Right lobe of liver (tissue), 4 donors: ENCODE measurements around the gene MAGI1.

ENCODE experiments used
- POLR2A ChIP-seq: fragments of 450-650 bp; IDR thresholded peaks from one replicate; pipeline ENCODE4 v1.6.1; 2017; ENCODE audit warnings: antibody characterized with exemption, mild to moderate bottlenecking
- TF ChIP-seq, protein P1 (sequence below), 4 donors: fragments of 200-600 bp in 3 of 4; fragments of 450-650 bp in 1 of 4; IDR thresholded peaks; one replicate each; pipeline versions ENCODE4 v1.5.1 to v1.8.0; 2016 to 2022; ENCODE audit warnings: antibody characterized with exemption in 4 of 4, mild to moderate bottlenecking in 2 of 4
- donor health status: DM: no; HTN: no; CAD: no.
- donor health status: DM: no; HTN: no; CAD: no.
- donor health status: DM: no; HTN: yes; CAD: no.

DNA sequence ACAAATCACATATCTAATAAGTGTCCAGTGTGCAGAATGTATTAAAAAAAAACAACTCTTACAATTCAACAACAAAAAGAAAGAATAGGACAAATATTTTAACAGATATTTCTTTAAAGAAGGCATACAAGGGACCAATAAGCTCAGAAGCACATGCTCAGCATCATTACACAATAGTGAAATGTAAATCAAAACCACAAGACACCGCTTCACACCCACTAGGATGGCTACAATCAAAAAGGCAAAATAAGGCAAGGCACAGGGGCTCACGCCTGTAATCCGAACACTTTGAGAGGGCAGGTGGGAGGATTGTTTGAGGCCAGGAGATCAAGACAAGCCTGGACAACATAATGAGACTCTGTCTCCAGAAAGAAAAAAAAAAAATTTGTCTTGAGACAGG is 255.6 kb downstream of the MAGI1 start:
- TF ChIP-seq, protein P1, sequence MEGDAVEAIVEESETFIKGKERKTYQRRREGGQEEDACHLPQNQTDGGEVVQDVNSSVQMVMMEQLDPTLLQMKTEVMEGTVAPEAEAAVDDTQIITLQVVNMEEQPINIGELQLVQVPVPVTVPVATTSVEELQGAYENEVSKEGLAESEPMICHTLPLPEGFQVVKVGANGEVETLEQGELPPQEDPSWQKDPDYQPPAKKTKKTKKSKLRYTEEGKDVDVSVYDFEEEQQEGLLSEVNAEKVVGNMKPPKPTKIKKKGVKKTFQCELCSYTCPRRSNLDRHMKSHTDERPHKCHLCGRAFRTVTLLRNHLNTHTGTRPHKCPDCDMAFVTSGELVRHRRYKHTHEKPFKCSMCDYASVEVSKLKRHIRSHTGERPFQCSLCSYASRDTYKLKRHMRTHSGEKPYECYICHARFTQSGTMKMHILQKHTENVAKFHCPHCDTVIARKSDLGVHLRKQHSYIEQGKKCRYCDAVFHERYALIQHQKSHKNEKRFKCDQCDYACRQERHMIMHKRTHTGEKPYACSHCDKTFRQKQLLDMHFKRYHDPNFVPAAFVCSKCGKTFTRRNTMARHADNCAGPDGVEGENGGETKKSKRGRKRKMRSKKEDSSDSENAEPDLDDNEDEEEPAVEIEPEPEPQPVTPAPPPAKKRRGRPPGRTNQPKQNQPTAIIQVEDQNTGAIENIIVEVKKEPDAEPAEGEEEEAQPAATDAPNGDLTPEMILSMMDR (IDR thresholded peaks at IDR 0.05), result no peak
- TF ChIP-seq POLR2A, result no peak
